ENCODE results near the gene SPTB.

DNA sequence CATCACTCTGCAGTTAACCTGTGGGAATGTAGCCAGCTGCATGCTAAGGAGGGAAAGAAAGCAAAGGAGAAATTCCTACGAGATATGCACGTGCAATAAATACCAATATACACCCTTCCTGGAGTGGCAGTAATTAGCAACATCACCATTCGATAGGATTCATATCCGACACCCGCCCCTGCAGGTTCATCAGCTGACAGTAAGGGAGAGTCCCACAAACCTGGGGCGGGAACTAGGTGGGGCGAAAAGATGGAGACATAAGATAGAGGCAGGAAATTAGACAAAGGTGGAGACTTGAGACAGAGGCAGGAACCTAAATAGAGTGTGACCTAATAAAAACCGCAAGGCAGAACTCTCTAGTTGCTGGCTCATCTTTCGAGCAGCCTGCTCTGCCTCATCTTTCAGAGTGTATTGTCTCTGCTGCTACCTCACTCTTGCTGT is 123.9 kb downstream of the SPTB start:
- no peak for TF ChIP-seq EZH2phosphoT487 (IDR thresholded peaks at IDR 0.05; ENCODE audit: low read depth, severe bottlenecking, unreplicated experiment)
- TF ChIP-seq, protein P1, sequence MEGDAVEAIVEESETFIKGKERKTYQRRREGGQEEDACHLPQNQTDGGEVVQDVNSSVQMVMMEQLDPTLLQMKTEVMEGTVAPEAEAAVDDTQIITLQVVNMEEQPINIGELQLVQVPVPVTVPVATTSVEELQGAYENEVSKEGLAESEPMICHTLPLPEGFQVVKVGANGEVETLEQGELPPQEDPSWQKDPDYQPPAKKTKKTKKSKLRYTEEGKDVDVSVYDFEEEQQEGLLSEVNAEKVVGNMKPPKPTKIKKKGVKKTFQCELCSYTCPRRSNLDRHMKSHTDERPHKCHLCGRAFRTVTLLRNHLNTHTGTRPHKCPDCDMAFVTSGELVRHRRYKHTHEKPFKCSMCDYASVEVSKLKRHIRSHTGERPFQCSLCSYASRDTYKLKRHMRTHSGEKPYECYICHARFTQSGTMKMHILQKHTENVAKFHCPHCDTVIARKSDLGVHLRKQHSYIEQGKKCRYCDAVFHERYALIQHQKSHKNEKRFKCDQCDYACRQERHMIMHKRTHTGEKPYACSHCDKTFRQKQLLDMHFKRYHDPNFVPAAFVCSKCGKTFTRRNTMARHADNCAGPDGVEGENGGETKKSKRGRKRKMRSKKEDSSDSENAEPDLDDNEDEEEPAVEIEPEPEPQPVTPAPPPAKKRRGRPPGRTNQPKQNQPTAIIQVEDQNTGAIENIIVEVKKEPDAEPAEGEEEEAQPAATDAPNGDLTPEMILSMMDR (IDR thresholded peaks at IDR 0.05; ENCODE audit: poor library complexity), result no peak

Data from hepatocyte (in vitro differentiated cells).